ENCODE results near the gene SUN2. TPM values are rescaled to one million over a fixed set of nuclear protein-coding genes. Genes with fewer than 3 reads are reported as not detected.

SUN2 gene
- total and polyA plus RNA-seq, 2 of the 13 experiments (the other 11 are each of a cell fraction or from before 2014, with no cell fraction given) = 45.6 to 56.6 TPM

DNA sequence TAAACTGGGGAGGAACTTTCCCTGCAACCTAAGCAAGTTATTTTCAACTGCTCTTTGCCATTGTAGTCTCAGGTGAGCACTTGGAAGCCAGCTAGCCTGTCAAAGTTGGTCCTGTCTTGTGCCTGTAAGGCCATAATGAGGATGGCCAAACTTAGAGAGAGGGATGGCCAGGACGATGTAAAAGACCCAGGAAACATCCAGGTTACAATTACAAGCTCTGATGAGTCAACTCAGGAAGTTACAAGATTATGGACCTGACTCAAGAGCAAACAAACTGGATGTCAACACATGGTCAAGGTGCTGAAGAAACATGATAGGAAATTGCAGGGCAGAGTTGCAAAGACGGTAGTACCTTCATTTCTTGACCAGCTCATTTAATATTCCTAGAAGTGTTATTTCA is 48.5 kb downstream of the SUN2 start (continued):
- TF ChIP-seq, protein P1, sequence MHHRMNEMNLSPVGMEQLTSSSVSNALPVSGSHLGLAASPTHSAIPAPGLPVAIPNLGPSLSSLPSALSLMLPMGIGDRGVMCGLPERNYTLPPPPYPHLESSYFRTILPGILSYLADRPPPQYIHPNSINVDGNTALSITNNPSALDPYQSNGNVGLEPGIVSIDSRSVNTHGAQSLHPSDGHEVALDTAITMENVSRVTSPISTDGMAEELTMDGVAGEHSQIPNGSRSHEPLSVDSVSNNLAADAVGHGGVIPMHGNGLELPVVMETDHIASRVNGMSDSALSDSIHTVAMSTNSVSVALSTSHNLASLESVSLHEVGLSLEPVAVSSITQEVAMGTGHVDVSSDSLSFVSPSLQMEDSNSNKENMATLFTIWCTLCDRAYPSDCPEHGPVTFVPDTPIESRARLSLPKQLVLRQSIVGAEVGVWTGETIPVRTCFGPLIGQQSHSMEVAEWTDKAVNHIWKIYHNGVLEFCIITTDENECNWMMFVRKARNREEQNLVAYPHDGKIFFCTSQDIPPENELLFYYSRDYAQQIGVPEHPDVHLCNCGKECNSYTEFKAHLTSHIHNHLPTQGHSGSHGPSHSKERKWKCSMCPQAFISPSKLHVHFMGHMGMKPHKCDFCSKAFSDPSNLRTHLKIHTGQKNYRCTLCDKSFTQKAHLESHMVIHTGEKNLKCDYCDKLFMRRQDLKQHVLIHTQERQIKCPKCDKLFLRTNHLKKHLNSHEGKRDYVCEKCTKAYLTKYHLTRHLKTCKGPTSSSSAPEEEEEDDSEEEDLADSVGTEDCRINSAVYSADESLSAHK (CRISPR knock-in tag; IDR thresholded peaks at IDR 0.05; ENCODE audit: borderline replicate concordance) = no peak
- TF ChIP-seq, protein P2, sequence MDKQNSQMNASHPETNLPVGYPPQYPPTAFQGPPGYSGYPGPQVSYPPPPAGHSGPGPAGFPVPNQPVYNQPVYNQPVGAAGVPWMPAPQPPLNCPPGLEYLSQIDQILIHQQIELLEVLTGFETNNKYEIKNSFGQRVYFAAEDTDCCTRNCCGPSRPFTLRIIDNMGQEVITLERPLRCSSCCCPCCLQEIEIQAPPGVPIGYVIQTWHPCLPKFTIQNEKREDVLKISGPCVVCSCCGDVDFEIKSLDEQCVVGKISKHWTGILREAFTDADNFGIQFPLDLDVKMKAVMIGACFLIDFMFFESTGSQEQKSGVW (CRISPR knock-in tag; IDR thresholded peaks at IDR 0.05; ENCODE audit: borderline replicate concordance) = no peak
- no peak for TF ChIP-seq SNAI1 (CRISPR knock-in tag; IDR thresholded peaks at IDR 0.05; ENCODE audit: borderline replicate concordance)
- TF ChIP-seq SOX6 (IDR thresholded peaks at IDR 0.05) = no peak
- TF ChIP-seq SOX6 (CRISPR knock-in tag; IDR thresholded peaks at IDR 0.05) = peak; percentile 54; the same call in 1 of the 2 replicates
- no peak for TF ChIP-seq ZZZ3 (CRISPR knock-in tag; IDR thresholded peaks at IDR 0.05; ENCODE audit: borderline replicate concordance)
- TF ChIP-seq, protein P3, sequence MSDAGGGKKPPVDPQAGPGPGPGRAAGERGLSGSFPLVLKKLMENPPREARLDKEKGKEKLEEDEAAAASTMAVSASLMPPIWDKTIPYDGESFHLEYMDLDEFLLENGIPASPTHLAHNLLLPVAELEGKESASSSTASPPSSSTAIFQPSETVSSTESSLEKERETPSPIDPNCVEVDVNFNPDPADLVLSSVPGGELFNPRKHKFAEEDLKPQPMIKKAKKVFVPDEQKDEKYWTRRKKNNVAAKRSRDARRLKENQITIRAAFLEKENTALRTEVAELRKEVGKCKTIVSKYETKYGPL (CRISPR knock-in tag; IDR thresholded peaks at IDR 0.05) = no peak
- TF ChIP-seq EHMT2 (IDR thresholded peaks at IDR 0.05; ENCODE audit: borderline replicate concordance, low read depth, low read length) = no peak
- TF ChIP-seq FOSL1 (CRISPR knock-in tag; IDR thresholded peaks at IDR 0.05; ENCODE audit: borderline replicate concordance) = peak; percentile 77; the same call in 1 of the 2 replicates
- no peak for TF ChIP-seq ZNF652 (CRISPR knock-in tag; IDR thresholded peaks at IDR 0.05; ENCODE audit: borderline replicate concordance, low read depth)
- no peak for TF ChIP-seq MTF1 (CRISPR knock-in tag; IDR thresholded peaks at IDR 0.05)
- TF ChIP-seq ZNF674 (CRISPR knock-in tag; IDR thresholded peaks at IDR 0.05; ENCODE audit: low read depth) = no peak
- TF ChIP-seq YEATS4 (CRISPR knock-in tag; IDR thresholded peaks at IDR 0.05; ENCODE audit: borderline replicate concordance) = no peak
- TF ChIP-seq, protein P4, sequence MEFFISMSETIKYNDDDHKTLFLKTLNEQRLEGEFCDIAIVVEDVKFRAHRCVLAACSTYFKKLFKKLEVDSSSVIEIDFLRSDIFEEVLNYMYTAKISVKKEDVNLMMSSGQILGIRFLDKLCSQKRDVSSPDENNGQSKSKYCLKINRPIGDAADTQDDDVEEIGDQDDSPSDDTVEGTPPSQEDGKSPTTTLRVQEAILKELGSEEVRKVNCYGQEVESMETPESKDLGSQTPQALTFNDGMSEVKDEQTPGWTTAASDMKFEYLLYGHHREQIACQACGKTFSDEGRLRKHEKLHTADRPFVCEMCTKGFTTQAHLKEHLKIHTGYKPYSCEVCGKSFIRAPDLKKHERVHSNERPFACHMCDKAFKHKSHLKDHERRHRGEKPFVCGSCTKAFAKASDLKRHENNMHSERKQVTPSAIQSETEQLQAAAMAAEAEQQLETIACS (CRISPR knock-in tag; IDR thresholded peaks at IDR 0.05) = no peak
- TF ChIP-seq ZNF432 (CRISPR knock-in tag; IDR thresholded peaks at IDR 0.05; ENCODE audit: borderline replicate concordance) = no peak
- TF ChIP-seq ZNF496 (CRISPR knock-in tag; IDR thresholded peaks at IDR 0.05; ENCODE audit: insufficient replicate concordance) = no peak
- TF ChIP-seq NR2F6 (IDR thresholded peaks at IDR 0.05) = no peak
- TF ChIP-seq NR2F6 (CRISPR knock-in tag; IDR thresholded peaks at IDR 0.05) = 0 out of 2 replicates have a peak, but pooled peaks have one; percentile 28
- no peak for TF ChIP-seq POLR2AphosphoS2 (IDR thresholded peaks at IDR 0.05; ENCODE audit: low read depth, low read length)
- no peak for TF ChIP-seq MBD4 (IDR thresholded peaks at IDR 0.05; ENCODE audit: borderline replicate concordance, low read length)
- peak; percentile 67; the same call in 1 of the 2 replicates for TF ChIP-seq AKAP8 (CRISPR knock-in tag; IDR thresholded peaks at IDR 0.05)

Measured in HepG2 (cell line).